ENCODE measurements around the gene WRAP73.

GRCh38 chr1:3634059-3634800 lies 15.7 kb downstream of the WRAP73 start:
- TF ChIP-seq CTCF (IDR thresholded peaks at IDR 0.05) (no peak), POLR2A (IDR thresholded peaks at IDR 0.05) (no peak)

All from adrenal gland (tissue), 5 donors.